Stimulated activated effector memory CD8-positive, alpha-beta T cell treated with anti-CD3 and anti-CD28 coated beads, Interleukin-12 subunit alpha, Interleukin-12 subunit beta, amount 100 ng/mL, for 72 hours (primary cell): ENCODE measurements around the gene SLC2A10.

Source experiments
- ATAC-seq: fragments of 150-1000 bp; cut with Tn5 transposase; 2 replicates; pipeline ENCODE4 v1.10.0; 2021
- DNase-seq, 2 donors: peaks; one replicate each; pipeline ENCODE4 v3.0.0; 2021 to 2022; ENCODE audit warnings: low spot score in 2 of 2
- H3K27ac Mint-ChIP-seq: one replicate; pipeline ENCODE4 v1.8.0; 2022; ENCODE audit warnings: mild to moderate bottlenecking, mixed read lengths
- H3K36me3 Mint-ChIP-seq: one replicate; pipeline ENCODE4 v1.8.0; 2022; ENCODE audit warnings: mild to moderate bottlenecking, mixed read lengths
- H3K4me1 Mint-ChIP-seq: one replicate; pipeline ENCODE4 v1.8.0; 2022; ENCODE audit warnings: mixed read lengths
- H3K4me3 Mint-ChIP-seq: one replicate; pipeline ENCODE4 v1.8.0; 2022; ENCODE audit warnings: mild to moderate bottlenecking, mixed read lengths
- H3K9me3 Mint-ChIP-seq: one replicate; pipeline ENCODE4 v1.8.0; 2022; ENCODE audit warnings: mixed read lengths

SLC2A10 gene

DNA sequence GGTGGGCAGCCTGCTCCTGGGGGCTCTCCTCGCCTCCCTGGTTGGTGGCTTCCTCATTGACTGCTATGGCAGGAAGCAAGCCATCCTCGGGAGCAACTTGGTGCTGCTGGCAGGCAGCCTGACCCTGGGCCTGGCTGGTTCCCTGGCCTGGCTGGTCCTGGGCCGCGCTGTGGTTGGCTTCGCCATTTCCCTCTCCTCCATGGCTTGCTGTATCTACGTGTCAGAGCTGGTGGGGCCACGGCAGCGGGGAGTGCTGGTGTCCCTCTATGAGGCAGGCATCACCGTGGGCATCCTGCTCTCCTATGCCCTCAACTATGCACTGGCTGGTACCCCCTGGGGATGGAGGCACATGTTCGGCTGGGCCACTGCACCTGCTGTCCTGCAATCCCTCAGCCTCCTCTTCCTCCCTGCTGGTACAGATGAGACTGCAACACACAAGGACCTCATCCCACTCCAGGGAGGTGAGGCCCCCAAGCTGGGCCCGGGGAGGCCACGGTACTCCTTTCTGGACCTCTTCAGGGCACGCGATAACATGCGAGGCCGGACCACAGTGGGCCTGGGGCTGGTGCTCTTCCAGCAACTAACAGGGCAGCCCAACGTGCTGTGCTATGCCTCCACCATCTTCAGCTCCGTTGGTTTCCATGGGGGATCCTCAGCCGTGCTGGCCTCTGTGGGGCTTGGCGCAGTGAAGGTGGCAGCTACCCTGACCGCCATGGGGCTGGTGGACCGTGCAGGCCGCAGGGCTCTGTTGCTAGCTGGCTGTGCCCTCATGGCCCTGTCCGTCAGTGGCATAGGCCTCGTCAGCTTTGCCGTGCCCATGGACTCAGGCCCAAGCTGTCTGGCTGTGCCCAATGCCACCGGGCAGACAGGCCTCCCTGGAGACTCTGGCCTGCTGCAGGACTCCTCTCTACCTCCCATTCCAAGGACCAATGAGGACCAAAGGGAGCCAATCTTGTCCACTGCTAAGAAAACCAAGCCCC lies 16.0 kb downstream of the SLC2A10 start:
- Mint-ChIP-seq H3K27ac (no peak overlapping the region), H3K36me3 (no peaks in the 10 kb centered on the region), H3K4me1 (no peaks in the 10 kb centered on the region), H3K4me3 (no peak overlapping the region), H3K9me3 (peaks cover 1% of the 10 kb centered on the region)
- no peak for DNase-seq
- ATAC-seq, result peak; percentile 11

GRCh38 chr20:46731770-46732169 lies 22.3 kb downstream of the SLC2A10 start:
- no peaks in the 10 kb centered on the region for H3K36me3 Mint-ChIP-seq
- no peak overlapping the region for H3K4me3 Mint-ChIP-seq
- no peak for ATAC-seq
- H3K4me1 Mint-ChIP-seq, result no peaks in the 10 kb centered on the region
- no peaks in the 10 kb centered on the region for H3K9me3 Mint-ChIP-seq
- no peak for DNase-seq
- no peak overlapping the region for H3K27ac Mint-ChIP-seq

GRCh38 chr20:46735436-46735835 lies 26.0 kb downstream of the SLC2A10 start:
- Mint-ChIP-seq H3K4me3 (no peak overlapping the region), H3K36me3 (no peaks in the 10 kb centered on the region), H3K4me1 (no peaks in the 10 kb centered on the region), H3K27ac (no peak overlapping the region), H3K9me3 (no peaks in the 10 kb centered on the region)
- no peak for DNase-seq
- ATAC-seq, result no peak

DNA sequence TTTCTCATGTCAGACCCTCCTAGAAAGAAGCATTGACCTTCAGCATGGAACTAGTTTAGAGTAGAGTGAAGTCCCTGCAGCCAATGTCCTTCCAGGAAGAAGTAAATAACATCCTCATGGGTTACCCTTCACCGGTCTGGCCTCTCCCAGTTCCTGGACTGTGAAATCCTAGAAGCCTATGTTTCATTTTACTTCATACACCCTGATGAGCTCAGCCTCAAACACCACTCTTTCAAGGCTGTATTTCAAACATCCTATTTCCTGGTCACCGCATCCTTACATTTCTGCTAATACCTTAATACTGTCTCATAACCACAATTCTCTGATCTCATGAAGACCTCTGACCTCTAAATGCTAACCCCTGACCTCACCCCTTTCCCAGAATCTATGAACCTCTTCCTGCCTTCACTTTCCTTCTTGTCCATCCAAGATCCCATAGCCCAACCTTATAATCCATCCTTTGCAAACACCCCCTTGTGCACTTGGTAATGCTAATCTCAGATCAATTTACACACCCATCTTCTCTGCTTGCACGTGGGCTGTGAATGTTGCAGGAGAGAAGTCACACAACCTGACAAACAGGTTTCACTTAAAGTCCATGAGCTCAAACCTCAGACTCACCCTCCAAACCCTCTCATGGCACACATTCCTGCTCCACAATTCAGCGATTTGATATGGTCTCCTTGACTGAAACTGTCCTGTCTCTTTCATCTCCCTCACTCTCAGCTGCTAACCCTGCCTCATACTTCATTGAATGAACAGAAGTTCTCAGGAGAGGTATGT lies 30.2 kb downstream of the SLC2A10 start:
- Mint-ChIP-seq H3K4me3 (no peak overlapping the region), H3K27ac (no peak overlapping the region), H3K36me3 (no peaks in the 10 kb centered on the region), H3K9me3 (no peaks in the 10 kb centered on the region), H3K4me1 (no peaks in the 10 kb centered on the region)
- no peak for DNase-seq
- no peak for ATAC-seq

GRCh38 chr20:46740214-46740609 lies 30.8 kb downstream of the SLC2A10 start:
- ATAC-seq, result no peak
- Mint-ChIP-seq H3K4me1 (no peaks in the 10 kb centered on the region), H3K36me3 (no peaks in the 10 kb centered on the region), H3K4me3 (no peak overlapping the region), H3K27ac (no peak overlapping the region), H3K9me3 (no peaks in the 10 kb centered on the region)
- DNase-seq, result no peak

- no peak for ATAC-seq
- H3K36me3 Mint-ChIP-seq, result no peaks in the 10 kb centered on the region
- H3K4me3 Mint-ChIP-seq, result no peak overlapping the region
- H3K27ac Mint-ChIP-seq, result no peak overlapping the region
- H3K4me1 Mint-ChIP-seq, result no peaks in the 10 kb centered on the region
- H3K9me3 Mint-ChIP-seq, result no peaks in the 10 kb centered on the region
- no peak for DNase-seq
Observed at GRCh38 chr20:46741924-46742668, 32.6 kb downstream of the SLC2A10 start.

DNA sequence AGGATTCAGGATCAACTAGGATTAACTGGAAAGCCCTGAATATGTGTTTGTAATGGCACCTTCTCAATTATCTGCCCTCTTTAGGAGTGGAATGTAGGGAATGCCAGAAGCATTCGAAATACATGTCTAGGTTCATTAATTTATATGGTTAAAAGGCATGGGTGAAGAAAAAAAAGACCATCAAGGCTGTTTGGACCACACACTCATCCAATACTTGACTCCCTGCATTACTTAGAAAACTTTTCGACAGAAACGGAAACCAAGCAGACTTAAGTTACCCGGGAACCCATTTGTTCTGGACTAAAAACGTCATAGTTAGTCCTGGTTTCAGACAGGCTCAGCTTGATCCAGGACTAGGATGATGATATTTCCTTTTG lies 33.2 kb downstream of the SLC2A10 start:
- no peak for ATAC-seq

DNA sequence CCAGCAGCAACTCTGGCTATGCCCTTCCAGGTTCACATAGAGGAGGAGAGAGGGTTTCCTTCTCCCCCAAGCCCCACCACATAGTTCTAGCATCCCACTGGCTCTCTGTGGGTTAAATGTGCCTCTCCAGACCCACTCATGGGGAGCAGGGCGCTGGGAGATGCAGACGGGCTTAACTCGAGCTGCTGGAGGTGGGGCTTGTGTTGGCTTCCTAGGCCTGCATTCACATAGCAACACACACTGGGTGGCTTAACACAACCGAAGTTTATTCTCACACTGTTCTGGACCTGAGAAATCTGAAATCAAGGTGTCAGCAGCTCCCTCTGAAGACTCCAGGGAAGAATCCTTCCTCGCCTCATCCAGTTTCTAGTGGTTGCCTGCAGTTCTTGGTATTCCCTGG lies 33.6 kb downstream of the SLC2A10 start:
- H3K4me1 Mint-ChIP-seq, result no peaks in the 10 kb centered on the region
- DNase-seq (no peak), ATAC-seq (no peak)
- no peak overlapping the region for H3K27ac Mint-ChIP-seq
- H3K4me3 Mint-ChIP-seq, result no peak overlapping the region
- H3K9me3 Mint-ChIP-seq, result no peaks in the 10 kb centered on the region
- no peaks in the 10 kb centered on the region for H3K36me3 Mint-ChIP-seq

More for the DNA sequence above, 33.2 kb downstream of the SLC2A10 start:
- no peak for DNase-seq
- no peak overlapping the region for H3K4me3 Mint-ChIP-seq
- H3K27ac Mint-ChIP-seq, result no peak overlapping the region
- H3K36me3 Mint-ChIP-seq, result no peaks in the 10 kb centered on the region
- H3K9me3 Mint-ChIP-seq, result no peaks in the 10 kb centered on the region
- no peaks in the 10 kb centered on the region for H3K4me1 Mint-ChIP-seq

GRCh38 chr20:46746956-46747526 lies 37.6 kb downstream of the SLC2A10 start:
- H3K36me3 Mint-ChIP-seq, result no peaks in the 10 kb centered on the region
- no peaks in the 10 kb centered on the region for H3K4me1 Mint-ChIP-seq
- no peak overlapping the region for H3K27ac Mint-ChIP-seq
- DNase-seq, result no peak
- H3K9me3 Mint-ChIP-seq, result no peaks in the 10 kb centered on the region
- H3K4me3 Mint-ChIP-seq, result no peak overlapping the region
- ATAC-seq, result no peak

DNA sequence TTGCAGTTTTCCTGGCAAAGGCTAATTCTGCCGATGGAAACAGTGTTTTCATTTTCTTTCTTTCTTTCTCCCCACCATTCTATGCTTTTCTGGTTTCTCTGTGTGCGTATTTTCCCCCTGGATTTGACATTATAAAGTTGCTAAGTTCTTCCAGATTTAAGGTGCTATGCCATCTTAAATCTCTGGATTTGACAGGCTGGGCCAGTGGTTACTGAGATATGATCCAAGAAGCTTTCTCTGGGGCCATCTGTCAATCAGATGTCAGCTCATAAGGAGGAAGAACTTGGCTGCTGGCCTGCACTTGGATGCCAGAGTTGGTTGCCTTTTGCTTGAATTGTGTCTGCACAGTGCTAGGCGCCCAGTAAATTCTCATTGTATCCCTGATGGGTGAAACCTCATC lies 39.7 kb downstream of the SLC2A10 start:
- no peak for ATAC-seq
- H3K36me3 Mint-ChIP-seq, result no peaks in the 10 kb centered on the region
- H3K4me1 Mint-ChIP-seq, result no peaks in the 10 kb centered on the region
- no peak overlapping the region for H3K27ac Mint-ChIP-seq
- DNase-seq, result no peak
- no peak overlapping the region for H3K4me3 Mint-ChIP-seq
- no peaks in the 10 kb centered on the region for H3K9me3 Mint-ChIP-seq

DNA sequence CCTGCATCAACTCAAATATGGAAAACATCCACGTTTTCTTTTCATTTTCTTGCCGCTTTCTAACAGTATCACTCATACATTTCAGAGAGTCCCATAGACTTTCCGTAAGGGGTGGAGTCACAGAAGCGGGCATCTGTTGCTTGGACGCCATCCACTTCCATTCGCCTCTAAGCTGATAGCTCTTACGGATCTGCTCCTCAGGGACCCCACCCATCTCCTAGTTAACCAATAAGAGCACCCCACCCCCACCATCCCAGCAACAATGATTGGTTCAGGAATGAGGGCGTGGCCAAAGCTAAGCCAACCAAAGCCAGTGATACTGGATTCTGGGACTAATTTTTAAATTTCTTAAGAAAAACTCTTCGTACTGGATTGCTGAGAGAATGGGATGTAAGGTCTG lies 42.4 kb downstream of the SLC2A10 start:
- ATAC-seq, result no peak

DNA sequence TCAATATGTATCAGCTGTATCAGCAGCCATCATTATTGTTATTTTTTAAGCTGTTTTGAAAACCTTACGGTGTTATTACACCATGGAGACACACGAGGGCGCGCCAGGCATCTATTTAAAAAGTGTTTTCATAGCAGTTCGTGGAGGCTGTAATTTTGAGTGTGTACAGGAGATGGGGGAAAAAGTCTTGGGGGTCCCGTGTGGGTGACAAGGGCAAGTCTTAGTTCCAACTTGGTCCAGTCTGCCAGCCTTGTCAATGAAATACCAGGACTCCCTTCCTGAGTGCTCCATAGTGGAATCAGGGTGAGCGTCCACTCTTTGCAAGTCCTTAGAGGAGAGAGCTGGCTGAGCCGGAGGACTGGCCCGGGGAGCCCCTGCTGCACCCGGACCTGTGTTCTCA lies 43.3 kb downstream of the SLC2A10 start:
- H3K9me3 Mint-ChIP-seq, result no peaks in the 10 kb centered on the region
- no peaks in the 10 kb centered on the region for H3K36me3 Mint-ChIP-seq
- no peak overlapping the region for H3K27ac Mint-ChIP-seq
- ATAC-seq (no peak), DNase-seq (peak in 1 of 2 donors; percentile 69)
- H3K4me3 Mint-ChIP-seq, result no peak overlapping the region
- H3K4me1 Mint-ChIP-seq, result peaks cover under 1% of the 10 kb centered on the region

More for the DNA sequence above, 42.4 kb downstream of the SLC2A10 start:
- Mint-ChIP-seq H3K4me3 (no peak overlapping the region), H3K27ac (no peak overlapping the region), H3K36me3 (no peaks in the 10 kb centered on the region), H3K4me1 (no peaks in the 10 kb centered on the region), H3K9me3 (no peaks in the 10 kb centered on the region)
- no peak for DNase-seq

GRCh38 chr20:46755483-46756413 lies 46.3 kb downstream of the SLC2A10 start:
- H3K4me3 Mint-ChIP-seq, result no peak overlapping the region
- ATAC-seq, result no peak
- no peaks in the 10 kb centered on the region for H3K9me3 Mint-ChIP-seq
- H3K36me3 Mint-ChIP-seq, result no peaks in the 10 kb centered on the region
- DNase-seq, result no peak
- no peak overlapping the region for H3K27ac Mint-ChIP-seq
- peaks cover 11% of the 10 kb centered on the region for H3K4me1 Mint-ChIP-seq

DNA sequence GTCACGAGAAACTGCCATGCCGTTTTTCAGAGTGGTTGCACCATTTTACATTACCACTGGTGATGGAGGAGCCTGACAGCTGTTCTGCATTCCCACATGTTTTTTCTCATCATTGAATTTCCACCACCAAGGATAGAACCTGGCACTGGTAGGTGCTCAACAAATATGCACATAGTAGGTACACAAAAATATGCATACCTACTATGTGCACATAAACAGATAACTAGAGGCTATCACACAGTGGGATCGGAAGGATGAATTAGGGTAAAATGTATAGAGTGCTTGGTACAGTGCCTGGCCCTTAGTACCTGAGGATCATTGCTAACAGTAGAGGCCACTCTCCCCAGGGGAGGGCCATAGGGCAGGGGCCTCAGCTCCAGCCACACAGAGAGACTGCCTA lies 47.0 kb downstream of the SLC2A10 start:
- ATAC-seq (no peak), DNase-seq (no peak)
- H3K36me3 Mint-ChIP-seq, result no peaks in the 10 kb centered on the region
- H3K4me3 Mint-ChIP-seq, result no peak overlapping the region
- H3K27ac Mint-ChIP-seq, result no peak overlapping the region
- H3K4me1 Mint-ChIP-seq, result peaks cover 11% of the 10 kb centered on the region
- H3K9me3 Mint-ChIP-seq, result no peaks in the 10 kb centered on the region
